ENCODE measurements around the gene VWA3A.
A peak's percentile ranks its signal among the peaks of the same experiment; 100 is the strongest.

VWA3A gene

DNA sequence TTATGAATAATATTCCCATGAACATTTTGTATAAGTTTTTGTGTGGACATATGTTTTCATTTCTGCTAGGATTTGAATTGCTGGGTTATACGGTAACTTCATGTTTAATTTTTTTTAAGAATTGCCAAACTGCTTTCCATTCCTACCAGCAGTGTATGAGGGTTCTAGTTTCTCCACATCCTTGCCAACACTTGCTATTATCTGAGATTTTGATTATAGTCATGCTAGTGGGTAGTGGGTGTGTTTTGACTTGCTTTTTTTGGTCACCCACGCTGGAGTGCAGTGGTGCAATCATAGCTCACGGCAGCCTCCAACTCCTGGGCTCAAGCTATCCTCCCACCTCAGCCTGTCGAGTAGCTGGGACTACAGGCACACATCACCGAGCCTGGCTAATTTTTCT, 110.8 kb downstream of the VWA3A start:
- DNase-seq (ENCODE audit: low read depth in 3 of 3), result no peak

DNA sequence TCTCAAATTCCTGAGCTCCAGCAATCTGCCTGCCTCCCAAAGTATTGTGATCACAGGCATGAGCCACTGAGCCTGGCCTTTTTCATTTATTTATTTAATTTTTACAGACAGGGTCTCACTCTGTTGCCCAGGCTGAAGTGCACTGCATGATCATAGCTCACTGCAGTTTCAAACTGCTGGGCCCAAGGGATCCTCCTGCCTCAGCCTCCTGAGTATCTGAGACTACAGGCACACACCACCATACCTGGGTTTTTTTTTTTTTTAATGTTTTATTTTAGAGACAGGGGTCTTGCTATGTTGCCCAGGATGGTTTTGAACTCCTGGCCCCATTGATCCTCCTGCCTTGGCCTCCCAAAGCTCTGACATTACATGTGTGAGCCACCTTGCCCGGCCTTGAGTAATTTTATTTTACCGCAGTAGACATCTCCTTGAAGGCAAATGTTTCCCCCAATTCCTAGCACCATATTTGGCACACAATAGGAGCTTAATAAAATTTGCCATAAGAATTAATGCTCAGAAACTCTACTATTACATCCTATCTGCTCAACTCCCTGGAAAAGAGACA, 111.8 kb downstream of the VWA3A start:
- no peak for DNase-seq (ENCODE audit: low read depth in 3 of 3)

GRCh38 chr16:22205577-22206012, 113.3 kb downstream of the VWA3A start:
- DNase-seq (ENCODE audit: low read depth in 3 of 3), result no peak

DNA sequence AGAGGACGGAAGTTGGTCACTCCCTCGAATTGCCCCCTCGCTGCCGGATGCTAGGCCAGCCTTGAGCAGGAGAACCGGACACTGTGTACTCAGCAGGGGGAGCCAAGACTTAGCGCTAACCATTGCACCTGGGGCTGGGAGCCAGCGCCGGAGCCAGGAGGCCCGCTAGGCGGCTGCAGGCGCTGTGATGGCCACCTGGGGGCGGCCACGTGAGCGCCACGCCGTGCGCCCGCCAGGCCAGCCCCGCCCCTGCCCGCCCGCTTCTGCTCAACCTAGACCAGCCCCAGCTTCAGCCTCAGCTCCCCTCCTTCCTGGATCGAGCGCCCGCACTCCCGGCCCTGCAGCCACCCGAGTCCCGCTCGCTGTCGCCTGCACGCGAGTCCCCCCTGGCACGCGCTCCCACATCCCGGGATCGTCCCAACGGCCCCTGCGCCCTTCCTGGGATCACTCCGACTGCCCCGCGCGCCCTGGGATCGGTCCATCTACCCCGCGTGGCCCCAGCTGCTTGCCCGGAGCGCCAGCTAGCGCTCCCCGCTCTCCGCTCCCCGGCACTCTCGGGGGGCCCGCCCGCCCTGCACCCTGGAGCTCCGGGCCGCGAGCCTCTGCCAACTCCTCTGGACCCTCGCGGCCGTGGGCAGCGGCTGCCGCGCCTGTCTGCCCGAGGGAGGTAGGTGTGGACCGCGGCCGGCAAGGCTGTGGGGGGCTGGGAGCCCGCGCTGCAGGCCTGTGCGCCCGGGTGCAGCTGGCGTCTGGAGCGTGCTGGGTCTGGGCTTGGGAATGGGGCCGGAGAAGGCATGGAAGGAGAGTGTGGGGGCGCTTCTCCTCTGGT, 113.9 kb downstream of the VWA3A start, which contains the start of gene EEF2K:
Gene EEF2K, plus strand, starts transcription at position 266 of the 829 bp plus-strand sequence. CDS start 19,452 bp downstream, outside the sequence.
- peak; percentile 70 to 90 (median 71) for DNase-seq (ENCODE audit: low read depth in 3 of 3)
